ENCODE measurements around the gene EPB41. TPM values are rescaled to one million over a fixed set of nuclear protein-coding genes. Genes with fewer than 3 reads are reported as not detected.

Gene EPB41
- total and polyA plus RNA-seq, 2 of the 8 experiments (the other 6 are each of a cell fraction or from before 2014, with no cell fraction given): 36.7 to 109 TPM

- no peak overlapping the region for H2BK12ac ChIP-seq (ENCODE audit: low read depth, low read length)
- H4K20me1 ChIP-seq (replicated peaks in 1 of 2; ENCODE audit: control insufficient read depth in 1 of 2, insufficient read depth in 2 of 2, low read length in 2 of 2): peaks cover 0 to 4% of the 10 kb centered on the region in 2 experiments
- H3K9ac ChIP-seq (replicated peaks in 1 of 4; ENCODE audit: extremely low read depth in 1 of 4, low read depth in 3 of 4, low read length in 3 of 4): peak overlapping the region in 1 of 4 experiments; percentile 57; a peak in 3 of 7 replicates
- no peak overlapping the region for H4K91ac ChIP-seq (replicated peaks; ENCODE audit: insufficient read length, low read length)
- no peak overlapping the region for H4K5ac ChIP-seq (ENCODE audit: insufficient read length, low read depth, low read length)
- H2BK120ac ChIP-seq (replicated peaks; ENCODE audit: low read depth, low read length): no peak overlapping the region
- no peaks in the 10 kb centered on the region for H3K79me1 ChIP-seq (ENCODE audit: low read depth, low read length)
- H3K23ac ChIP-seq (ENCODE audit: insufficient read length): no peak overlapping the region
- peaks cover 0 to 19% (median 9%) of the 10 kb centered on the region in 4 experiments; a peak in 6 of 7 replicates for H3K4me1 ChIP-seq (replicated peaks in 1 of 4; ENCODE audit: control insufficient read depth in 3 of 4, insufficient read depth in 4 of 4, low read length in 3 of 4)
- H3K79me2 ChIP-seq (ENCODE audit: control insufficient read depth in 1 of 2, insufficient read depth in 2 of 2, low read length in 2 of 2): no peaks in the 10 kb centered on the region; a peak in 1 of 4 replicates
- no peak overlapping the region for H2BK20ac ChIP-seq (ENCODE audit: low read length)
- no peak overlapping the region for H2BK15ac ChIP-seq (ENCODE audit: low read length)
- no peak overlapping the region for H3K14ac ChIP-seq (ENCODE audit: insufficient read length)
- H2AFZ ChIP-seq (ENCODE audit: low read length): no peak overlapping the region
- H2AK5ac ChIP-seq (ENCODE audit: low read depth, low read length): no peak overlapping the region
- H3K4me3 ChIP-seq (ENCODE audit: extremely low read depth in 1 of 4, insufficient read depth in 2 of 4, low read depth in 3 of 4, low read length in 4 of 4): peak overlapping the region; percentile 51 to 91 (median 60)
- TF ChIP-seq SIRT6 (IDR thresholded peaks at IDR 0.05; ENCODE audit: low read length): no peak
- no peak for TF ChIP-seq ATF3 (IDR thresholded peaks at IDR 0.05; ENCODE audit: insufficient read depth, low read depth, low read length)
- 0 out of 2 replicates have a peak, but pooled peaks have one; percentile 1 for TF ChIP-seq YY1 (IDR thresholded peaks at IDR 0.05; ENCODE audit: low read depth, low read length)
- no peak for TF ChIP-seq KDM1A (IDR thresholded peaks at IDR 0.05; ENCODE audit: borderline replicate concordance, low read length)
- ChIA-PET POLR2A (ENCODE audit: partially characterized antibody) (interaction anchor here (0.9 to 6.9 kb wide), 10 partner anchors 10 to 238 kb away, joined by 3 to 77 read pairs (median 6); partner anchors contain the start of gene SRSF4), CTCF (ENCODE audit: partially characterized antibody) (interaction anchor here (0.6 to 3.6 kb wide), 21 partner anchors 8 to 501 kb away, joined by 3 to 20 read pairs (median 5); no protein-coding TSS in a partner anchor)
- H3K4me2 ChIP-seq (ENCODE audit: insufficient read depth in 1 of 2, low read depth in 2 of 2, low read length in 2 of 2): peak overlapping the region; percentile 91 to 95
- peaks cover 30% of the 10 kb centered on the region; the same call in 1 of the 2 replicates for H3K23me2 ChIP-seq (ENCODE audit: low read depth, low read length)
- no peak for FAIRE-seq
- H3K27ac ChIP-seq (ENCODE audit: low read depth, low read length): no peak overlapping the region
- 2% methylated on average over 35 of the region's 59 CpGs; no CpG with 5 or more reads in 1 of the 2 experiments for WGBS, 2 experiments (ENCODE audit: extremely low coverage in 1 of 2, insufficient coverage in 1 of 2, insufficient read length in 1 of 2, insufficient replicate concordance in 2 of 2, low coverage in 1 of 2, low lambda C conversion rate in 2 of 2, missing lambda C conversion rate in 1 of 2)
- peaks cover 0 to 42% (median 25%) of the 10 kb centered on the region in 4 experiments; a peak in 6 of 7 replicates for H3K27me3 ChIP-seq (replicated peaks in 1 of 4; ENCODE audit: control insufficient read depth in 3 of 4, extremely low read depth in 1 of 4, insufficient read depth in 3 of 4, low read length in 3 of 4)
- DNase-seq (ENCODE audit: low read depth in 1 of 2, low spot score in 2 of 2): no peak
- H4K8ac ChIP-seq (ENCODE audit: extremely low read depth, insufficient read depth, low read length): peak overlapping the region; percentile 66; the same call in 1 of the 2 replicates
- no peak overlapping the region for H3K4ac ChIP-seq (replicated peaks; ENCODE audit: insufficient read length, low read depth, low read length)
- H2BK5ac ChIP-seq (ENCODE audit: low read depth, low read length): no peak overlapping the region
- H3K9me3 ChIP-seq (ENCODE audit: insufficient read depth in 2 of 2, low read depth in 1 of 2, low read length in 1 of 2): no peaks in the 10 kb centered on the region
- H3K18ac ChIP-seq (ENCODE audit: extremely low read depth, low read length): no peak overlapping the region; the same call in 1 of the 2 replicates
- H3K56ac ChIP-seq (replicated peaks; ENCODE audit: insufficient read length, low read depth, low read length): no peak overlapping the region
- peaks cover 0 to 2% (median 0%) of the 10 kb centered on the region in 4 experiments; a peak in 3 of 8 replicates for H3K36me3 ChIP-seq (ENCODE audit: control insufficient read depth in 2 of 4, insufficient read depth in 4 of 4, low read length in 3 of 4)
These were observed 207.2 kb downstream of the EPB41 start for GRCh38 chr1:29121516-29121935.
